ENCODE results near the gene CUTC.

GRCh38 chr10:99784016-99784726 lies 52.1 kb downstream of the CUTC start:
- no peak for TF ChIP-seq EZH2phosphoT487 (IDR thresholded peaks at IDR 0.05; ENCODE audit: low read length)
- no peak for TF ChIP-seq CTCF (IDR thresholded peaks at IDR 0.05; ENCODE audit: low read length)
- TF ChIP-seq EZH2 (optimal IDR thresholded peaks at IDR 0.05; ENCODE audit: low read depth, low read length) = no peak

Data from MM.1S (cell line).